SU-DHL-6 (cell line): ENCODE measurements around the gene GOLGA6L9.
"Not testable (repeated sequence)": the region's sequence is repeated elsewhere in the genome, so short reads cannot be mapped to it uniquely, and the experiment has no call there.

Source experiments
- CTCF ChIP-seq: fragments of 200-600 bp; sonication (generic); IDR thresholded peaks from one replicate; pipeline ENCODE4 v1.5.1; 2017; ENCODE audit warnings: antibody characterized with exemption, mild to moderate bottlenecking, low read length, moderate library complexity; ENCODE audit not compliant: insufficient read depth, poor library complexity, severe bottlenecking
- EZH2phosphoT487 ChIP-seq: fragments of 200-600 bp; sonication (generic), shearing (Covaris generic); conservative IDR thresholded peaks from 2 replicates; pipeline ENCODE4 v1.6.1; 2018; ENCODE audit warnings: mild to moderate bottlenecking, antibody characterized with exemption, low read length, moderate library complexity, mixed read lengths

- TF ChIP-seq CTCF, EZH2phosphoT487: not testable (repeated sequence)
Measured at GRCh38 chr15:82411595-82411994, 18.0 kb upstream of the GOLGA6L9 start.
